ENCODE results near the gene RPS6KA1. TPM values are rescaled to one million over a fixed set of nuclear protein-coding genes. Genes with fewer than 3 reads are reported as not detected.
"Not testable (repeated sequence)": the region's sequence is repeated elsewhere in the genome, so short reads cannot be mapped to it uniquely, and the experiment has no call there.

The RPS6KA1 gene
- total and polyA plus RNA-seq, 9 donors, result 4.5 to 11.1 (median 6.6) TPM

DNA sequence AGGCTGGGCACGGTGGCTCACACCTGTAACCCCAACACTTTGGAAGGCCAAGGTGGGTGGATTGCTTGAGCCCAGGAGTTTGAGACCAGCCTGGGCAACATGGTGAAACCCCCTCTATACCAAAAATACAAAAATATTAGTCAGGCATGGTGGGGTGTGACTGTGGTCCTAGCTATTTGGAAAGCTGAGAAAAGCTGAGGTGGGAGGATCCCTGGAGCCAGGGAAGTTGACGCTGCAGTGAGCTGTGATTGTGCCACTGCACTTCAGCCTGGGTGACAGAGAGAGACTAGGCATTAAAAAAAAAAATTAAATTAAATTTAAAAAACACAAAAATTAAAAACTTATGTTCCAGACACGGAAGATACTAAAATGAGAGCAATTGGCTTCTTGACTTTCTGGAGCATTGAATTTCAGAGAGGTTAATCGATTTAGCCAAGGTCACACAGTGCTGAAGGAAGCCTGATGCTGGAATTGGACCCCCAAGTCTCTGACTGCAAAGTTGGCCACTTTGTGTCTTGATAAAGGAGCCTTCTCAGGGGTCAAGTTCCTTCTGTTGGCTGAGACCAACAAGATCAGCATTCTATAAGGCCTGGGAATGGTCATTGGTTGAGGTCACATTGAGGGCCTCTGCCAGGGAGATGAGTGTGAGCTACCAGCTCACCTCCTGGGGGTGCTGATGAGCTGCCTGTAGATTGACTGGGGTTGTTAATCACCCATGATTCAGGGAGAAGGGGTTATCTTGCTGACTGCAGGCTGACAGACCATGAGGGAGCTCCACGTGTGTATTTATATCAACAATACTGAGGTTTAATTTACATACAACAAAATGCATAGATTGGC lies 54.3 kb downstream of the RPS6KA1 start:
- Histone ChIP-seq H3K27ac (ENCODE audit: low read length) (no peak overlapping the region), H3K4me3 (ENCODE audit: low read length) (no peak overlapping the region), H3K9me3 (replicated peaks; ENCODE audit: control insufficient read depth, low read depth, low read length) (peaks cover 6% of the 10 kb centered on the region), H3K4me1 (ENCODE audit: control insufficient read depth, insufficient read depth, low read length) (no peaks in the 10 kb centered on the region), H3K36me3 (ENCODE audit: control insufficient read depth, insufficient read depth, low read length) (no peaks in the 10 kb centered on the region), H3K27me3 (ENCODE audit: control insufficient read depth, insufficient read depth, low read length) (no peaks in the 10 kb centered on the region)
- 88% methylated on average over 1 of the region's 5 CpGs for WGBS (ENCODE audit: insufficient coverage)
- DNase-seq, result no peak

GRCh38 chr1:26584588-26584987 lies 55.0 kb downstream of the RPS6KA1 start:
- not testable (repeated sequence) for H3K36me3 ChIP-seq (ENCODE audit: control insufficient read depth, insufficient read depth, low read length); H3K4me1 ChIP-seq (ENCODE audit: control insufficient read depth, insufficient read depth, low read length); H3K27me3 ChIP-seq (ENCODE audit: control insufficient read depth, insufficient read depth, low read length); H3K4me3 ChIP-seq (ENCODE audit: low read length); DNase-seq; H3K27ac ChIP-seq (ENCODE audit: low read length); H3K9me3 ChIP-seq (replicated peaks; ENCODE audit: control insufficient read depth, low read depth, low read length)
- no CpG with 5 or more reads among the region's 4 CpGs for WGBS (ENCODE audit: insufficient coverage)

DNA sequence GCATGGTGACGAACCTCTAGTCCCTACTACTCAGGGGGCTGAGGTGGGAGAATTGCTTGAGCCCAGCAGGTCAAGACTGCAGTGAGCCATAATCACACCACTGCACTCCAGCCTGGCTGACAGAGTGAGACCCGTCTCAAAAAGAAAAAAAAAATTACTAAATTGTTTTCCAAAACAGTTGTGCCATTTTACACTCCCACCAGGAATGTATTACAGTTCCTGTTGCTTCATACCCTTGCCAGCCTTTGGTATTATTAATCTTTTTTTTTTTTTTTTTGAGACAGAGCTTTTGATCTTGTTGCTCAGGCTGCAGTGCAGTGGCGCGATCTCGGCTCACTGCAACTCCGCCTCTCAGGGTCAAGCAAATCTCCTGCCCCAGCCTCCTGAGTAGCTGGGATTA lies 55.9 kb downstream of the RPS6KA1 start:
- no peaks in the 10 kb centered on the region for H3K27me3 ChIP-seq (ENCODE audit: control insufficient read depth, insufficient read depth, low read length)
- H3K4me1 ChIP-seq (ENCODE audit: control insufficient read depth, insufficient read depth, low read length), result no peaks in the 10 kb centered on the region
- no peak overlapping the region for H3K27ac ChIP-seq (ENCODE audit: low read length)
- no peak for DNase-seq
- WGBS (ENCODE audit: insufficient coverage), result 73% methylated on average over 4 of the region's 6 CpGs
- no peaks in the 10 kb centered on the region for H3K36me3 ChIP-seq (ENCODE audit: control insufficient read depth, insufficient read depth, low read length)
- H3K9me3 ChIP-seq (replicated peaks; ENCODE audit: control insufficient read depth, low read depth, low read length), result peaks cover 8% of the 10 kb centered on the region
- no peak overlapping the region for H3K4me3 ChIP-seq (ENCODE audit: low read length)

DNA sequence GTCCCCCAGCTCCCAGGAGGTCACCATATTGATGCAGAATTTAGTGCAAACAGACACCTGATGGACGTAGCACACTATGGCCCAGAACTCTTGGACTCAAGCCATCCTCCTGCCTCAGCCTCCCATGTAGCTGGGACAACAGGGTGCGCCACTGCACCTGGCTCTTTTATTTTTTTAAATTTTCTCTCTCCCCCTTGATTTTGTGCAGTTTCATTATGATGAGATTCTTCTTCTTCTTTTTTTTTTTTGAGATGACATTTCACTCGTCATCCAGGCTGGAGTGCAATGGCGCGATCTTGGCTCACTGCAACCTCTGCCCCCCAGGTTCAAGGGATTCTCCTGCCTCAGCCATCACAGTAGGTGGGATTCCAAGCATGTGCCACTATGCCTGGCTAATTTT lies 63.8 kb downstream of the RPS6KA1 start:
- 20% methylated on average over 1 of the region's 5 CpGs for WGBS (ENCODE audit: insufficient coverage)
- Histone ChIP-seq H3K9me3 (replicated peaks; ENCODE audit: control insufficient read depth, low read depth, low read length) (peaks cover 8% of the 10 kb centered on the region), H3K36me3 (ENCODE audit: control insufficient read depth, insufficient read depth, low read length) (no peaks in the 10 kb centered on the region), H3K27me3 (ENCODE audit: control insufficient read depth, insufficient read depth, low read length) (no peaks in the 10 kb centered on the region), H3K27ac (ENCODE audit: low read length) (no peak overlapping the region), H3K4me1 (ENCODE audit: control insufficient read depth, insufficient read depth, low read length) (no peaks in the 10 kb centered on the region), H3K4me3 (ENCODE audit: low read length) (no peak overlapping the region)
- no peak for DNase-seq

DNA sequence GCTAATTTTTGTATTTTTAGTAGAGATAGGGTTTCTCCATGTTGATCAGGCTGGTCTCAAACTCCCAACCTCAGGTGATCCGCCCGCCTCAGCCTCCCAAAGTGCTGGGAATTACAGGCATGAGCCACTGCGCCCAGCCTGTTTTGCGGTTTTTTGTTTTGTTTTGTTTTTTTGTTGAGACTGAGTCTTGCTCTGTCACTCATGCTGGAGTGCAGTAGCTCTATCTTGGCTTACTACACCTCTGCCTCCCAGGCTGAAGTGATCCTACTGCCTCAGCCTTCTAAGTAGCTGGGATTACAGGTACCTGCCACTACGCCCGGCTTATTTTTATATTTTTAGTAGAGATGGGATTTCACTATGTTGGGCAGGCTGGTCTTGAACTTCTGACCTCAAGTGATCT lies 65.0 kb downstream of the RPS6KA1 start:
- DNase-seq; H3K27me3 ChIP-seq (ENCODE audit: control insufficient read depth, insufficient read depth, low read length); H3K27ac ChIP-seq (ENCODE audit: low read length); H3K36me3 ChIP-seq (ENCODE audit: control insufficient read depth, insufficient read depth, low read length); H3K4me1 ChIP-seq (ENCODE audit: control insufficient read depth, insufficient read depth, low read length); H3K9me3 ChIP-seq (replicated peaks; ENCODE audit: control insufficient read depth, low read depth, low read length); H3K4me3 ChIP-seq (ENCODE audit: low read length): not testable (repeated sequence)
- 100% methylated on average over 1 of the region's 6 CpGs for WGBS (ENCODE audit: insufficient coverage)

GRCh38 chr1:26597629-26598039 lies 68.1 kb downstream of the RPS6KA1 start:
- no peak overlapping the region for H3K27ac ChIP-seq (ENCODE audit: low read length)
- no peaks in the 10 kb centered on the region for H3K9me3 ChIP-seq (replicated peaks; ENCODE audit: control insufficient read depth, low read depth, low read length)

DNA sequence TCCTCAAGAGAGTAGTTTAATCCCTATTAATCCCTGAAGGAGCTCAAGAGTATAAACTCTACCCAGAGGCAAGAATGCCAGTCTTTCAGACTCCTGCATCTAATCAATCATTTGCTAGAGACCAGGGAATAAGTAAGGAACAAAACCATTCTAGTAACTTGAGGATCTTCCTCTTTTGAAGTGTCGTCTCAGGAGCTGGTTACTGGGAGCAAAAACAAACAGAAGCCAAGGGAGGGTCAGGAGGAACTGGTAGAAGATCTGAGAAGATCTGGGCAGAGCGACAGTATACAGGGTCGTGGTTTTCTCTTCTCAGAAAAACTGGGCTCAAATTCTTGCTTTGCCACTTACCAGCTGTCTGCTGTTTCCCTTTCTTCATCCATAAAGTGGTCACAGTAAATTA lies 69.3 kb downstream of the RPS6KA1 start:
- Histone ChIP-seq H3K36me3 (ENCODE audit: control insufficient read depth, insufficient read depth, low read length) (no peaks in the 10 kb centered on the region), H3K27me3 (ENCODE audit: control insufficient read depth, insufficient read depth, low read length) (peaks cover 3% of the 10 kb centered on the region), H3K4me3 (ENCODE audit: low read length) (no peak overlapping the region), H3K9me3 (replicated peaks; ENCODE audit: control insufficient read depth, low read depth, low read length) (no peaks in the 10 kb centered on the region), H3K4me1 (ENCODE audit: control insufficient read depth, insufficient read depth, low read length) (no peaks in the 10 kb centered on the region), H3K27ac (ENCODE audit: low read length) (no peak overlapping the region)
- peak; percentile 39 for DNase-seq
- no CpG with 5 or more reads among the region's 3 CpGs for WGBS (ENCODE audit: insufficient coverage)

More at GRCh38 chr1:26597629-26598039, 68.1 kb downstream of the RPS6KA1 start:
- peaks cover 3% of the 10 kb centered on the region for H3K27me3 ChIP-seq (ENCODE audit: control insufficient read depth, insufficient read depth, low read length)
- no peaks in the 10 kb centered on the region for H3K4me1 ChIP-seq (ENCODE audit: control insufficient read depth, insufficient read depth, low read length)
- no CpG with 5 or more reads among the region's 2 CpGs for WGBS (ENCODE audit: insufficient coverage)
- H3K36me3 ChIP-seq (ENCODE audit: control insufficient read depth, insufficient read depth, low read length), result no peaks in the 10 kb centered on the region
- DNase-seq, result peak; percentile 64
- H3K4me3 ChIP-seq (ENCODE audit: low read length), result no peak overlapping the region

GRCh38 chr1:26602378-26602959 lies 72.9 kb downstream of the RPS6KA1 start:
- no peaks in the 10 kb centered on the region for H3K9me3 ChIP-seq (replicated peaks; ENCODE audit: control insufficient read depth, low read depth, low read length)
- no peaks in the 10 kb centered on the region for H3K4me1 ChIP-seq (ENCODE audit: control insufficient read depth, insufficient read depth, low read length)
- no peak overlapping the region for H3K4me3 ChIP-seq (ENCODE audit: low read length)
- no peaks in the 10 kb centered on the region for H3K36me3 ChIP-seq (ENCODE audit: control insufficient read depth, insufficient read depth, low read length)
- peak; percentile 84 for DNase-seq
- no CpG with 5 or more reads among the region's 2 CpGs for WGBS (ENCODE audit: insufficient coverage)
- H3K27me3 ChIP-seq (ENCODE audit: control insufficient read depth, insufficient read depth, low read length), result peaks cover 7% of the 10 kb centered on the region
- H3K27ac ChIP-seq (ENCODE audit: low read length), result no peak overlapping the region

DNA sequence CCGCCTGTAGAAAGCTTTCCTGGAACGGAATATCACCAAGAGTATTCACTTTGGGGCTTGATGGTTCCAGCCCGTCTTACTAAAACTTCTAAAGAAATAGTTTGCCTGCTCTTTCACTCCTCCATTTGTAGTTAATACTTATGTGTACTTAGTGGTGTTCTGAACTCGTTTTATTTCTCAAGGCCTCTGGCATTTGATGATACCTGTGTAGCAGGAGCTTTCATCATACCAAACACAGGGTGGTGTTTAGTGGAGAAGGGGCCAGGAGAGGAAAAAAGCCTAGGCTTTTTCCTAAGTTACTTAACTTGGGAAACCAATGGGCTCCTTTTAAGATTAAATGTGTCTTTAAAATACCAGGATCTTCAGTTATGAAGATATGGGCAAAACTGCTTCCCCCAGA lies 74.3 kb downstream of the RPS6KA1 start:
- WGBS (ENCODE audit: insufficient coverage), result no CpG with 5 or more reads among the region's 4 CpGs
- H3K9me3 ChIP-seq (replicated peaks; ENCODE audit: control insufficient read depth, low read depth, low read length), result no peaks in the 10 kb centered on the region
- no peak overlapping the region for H3K4me3 ChIP-seq (ENCODE audit: low read length)
- H3K4me1 ChIP-seq (ENCODE audit: control insufficient read depth, insufficient read depth, low read length), result no peaks in the 10 kb centered on the region
- DNase-seq, result no peak
- H3K36me3 ChIP-seq (ENCODE audit: control insufficient read depth, insufficient read depth, low read length), result no peaks in the 10 kb centered on the region
- no peak overlapping the region for H3K27ac ChIP-seq (ENCODE audit: low read length)
- peaks cover 7% of the 10 kb centered on the region for H3K27me3 ChIP-seq (ENCODE audit: control insufficient read depth, insufficient read depth, low read length)

DNA sequence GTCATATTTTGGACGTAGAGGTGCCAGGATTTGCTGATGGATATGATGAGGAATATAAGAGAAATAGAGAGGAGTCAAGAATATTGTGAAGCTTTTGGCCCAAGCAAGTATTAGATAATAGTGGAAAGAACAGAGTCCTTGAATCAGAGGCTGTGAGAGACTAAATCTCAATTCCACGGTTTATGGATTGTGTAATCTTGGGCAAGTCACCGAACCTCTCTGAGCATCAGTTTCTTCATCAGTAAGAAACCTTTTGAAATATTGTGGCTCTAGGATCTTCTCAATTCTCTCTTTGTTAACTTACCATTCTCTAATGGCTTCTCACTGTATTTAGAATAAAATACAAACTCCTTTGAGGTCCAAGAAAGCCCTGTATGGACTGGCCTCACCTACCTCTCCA lies 77.6 kb downstream of the RPS6KA1 start:
- H3K36me3 ChIP-seq (ENCODE audit: control insufficient read depth, insufficient read depth, low read length), result no peaks in the 10 kb centered on the region
- 81% methylated on average over 1 of the region's 3 CpGs for WGBS (ENCODE audit: insufficient coverage)

More for the DNA sequence above, 77.6 kb downstream of the RPS6KA1 start:
- DNase-seq, result no peak
- Histone ChIP-seq H3K9me3 (replicated peaks; ENCODE audit: control insufficient read depth, low read depth, low read length) (no peaks in the 10 kb centered on the region), H3K27me3 (ENCODE audit: control insufficient read depth, insufficient read depth, low read length) (peaks cover 4% of the 10 kb centered on the region), H3K27ac (ENCODE audit: low read length) (no peak overlapping the region), H3K4me1 (ENCODE audit: control insufficient read depth, insufficient read depth, low read length) (no peaks in the 10 kb centered on the region), H3K4me3 (ENCODE audit: low read length) (no peak overlapping the region)

Measured in muscle of leg (tissue), 11 donors.